Islet of Langerhans (tissue), 1 donor: ENCODE results near the gene ADD1.

Experiments used
- FAIRE-seq: peaks from one replicate; lab custom pipeline; 2011; peaks lifted over from hg19 to GRCh38; lab: Jason Lieb, UNC

Gene ADD1

GRCh38 chr4:2834001-2834921 lies 9.4 kb upstream of the ADD1 start:
- no peak for FAIRE-seq

DNA sequence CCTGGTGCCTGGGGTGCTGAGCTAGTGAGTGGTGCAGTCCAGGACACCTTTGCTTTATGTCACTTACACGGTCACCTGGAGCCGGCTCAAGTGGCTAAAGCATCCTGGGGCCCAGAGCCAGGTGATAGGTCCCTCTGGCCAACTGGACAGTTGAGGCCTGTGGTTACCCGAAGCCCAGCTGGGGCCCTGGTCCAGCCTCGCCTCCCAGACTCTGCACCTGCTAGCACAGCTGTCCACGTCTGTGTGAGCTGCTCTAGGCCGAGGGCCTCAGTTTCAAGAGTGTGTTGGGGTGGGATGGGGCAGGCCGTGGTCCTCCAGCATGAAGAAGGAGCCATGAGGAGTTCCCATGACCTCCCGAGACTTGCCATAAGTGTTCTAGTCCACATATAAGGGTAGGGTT lies 7.7 kb upstream of the ADD1 start:
- no peak for FAIRE-seq

- FAIRE-seq: no peak
Observed at GRCh38 chr4:2836391-2836859, 7.2 kb upstream of the ADD1 start.

DNA sequence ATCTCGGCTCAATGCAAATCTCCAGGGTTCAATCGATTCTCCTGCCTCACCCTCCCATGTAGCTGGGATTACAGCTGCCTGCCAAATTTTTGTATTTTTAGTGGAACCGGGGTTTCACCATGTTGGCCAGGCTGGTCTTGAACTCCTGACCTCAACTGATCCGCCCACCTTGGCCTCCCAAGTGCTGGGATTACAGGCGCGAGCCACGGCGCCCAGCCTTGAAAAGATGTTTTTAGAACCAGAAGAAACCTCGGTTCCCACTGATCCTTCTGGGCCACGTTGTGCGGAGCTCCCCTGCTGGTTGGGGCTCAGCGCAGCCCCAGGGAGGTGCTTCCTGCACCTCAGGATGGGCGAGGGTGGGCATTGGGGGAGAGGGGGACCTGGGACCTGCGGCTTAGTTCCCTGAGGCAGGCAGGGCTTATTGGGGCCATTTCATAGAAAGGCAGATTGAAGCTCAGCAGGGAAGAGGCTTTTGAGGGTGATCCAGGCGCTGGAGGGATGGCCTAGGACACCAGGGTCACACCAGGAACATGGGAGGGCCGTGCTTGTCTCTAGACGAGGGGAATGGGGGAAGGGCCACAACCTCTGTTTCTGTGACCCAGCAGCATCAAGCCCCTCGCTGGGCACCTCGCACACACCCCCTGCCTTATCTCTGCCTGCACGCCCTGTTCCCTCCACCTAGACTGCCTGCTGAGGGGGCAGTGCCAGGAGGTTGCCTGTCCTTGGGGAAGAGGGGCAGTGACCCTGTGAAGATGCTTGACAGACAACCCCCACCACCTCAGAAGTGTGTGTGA lies 6.3 kb upstream of the ADD1 start:
- FAIRE-seq: no peak

DNA sequence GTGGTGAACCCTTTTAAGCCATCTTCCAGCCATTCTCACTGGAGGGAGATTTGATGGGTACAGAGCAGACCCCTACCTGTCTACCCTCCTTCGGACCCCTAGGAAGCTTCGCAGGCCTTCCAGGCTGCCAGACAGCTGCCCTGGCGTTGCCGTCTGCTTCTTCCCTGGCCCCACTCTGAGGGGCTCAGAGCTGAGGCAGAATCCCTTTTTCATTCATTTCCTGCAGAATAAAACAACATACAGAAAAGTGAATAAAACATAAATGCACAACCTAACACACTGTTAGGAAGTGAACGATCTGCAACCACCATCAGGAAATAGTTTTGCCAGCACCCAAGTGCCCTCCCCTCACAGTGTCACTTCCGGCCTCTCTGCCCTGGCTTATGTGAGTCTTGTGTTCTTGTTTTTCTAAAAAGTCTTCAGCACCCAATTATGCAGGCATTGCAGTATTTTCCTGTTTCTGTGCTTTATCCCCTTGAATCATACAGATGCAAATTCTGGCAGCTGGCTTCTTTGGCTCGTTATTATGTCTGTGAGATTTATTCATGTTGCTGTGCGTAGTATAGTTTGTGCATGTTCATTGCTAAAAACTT lies 5.6 kb upstream of the ADD1 start:
- FAIRE-seq: no peak

DNA sequence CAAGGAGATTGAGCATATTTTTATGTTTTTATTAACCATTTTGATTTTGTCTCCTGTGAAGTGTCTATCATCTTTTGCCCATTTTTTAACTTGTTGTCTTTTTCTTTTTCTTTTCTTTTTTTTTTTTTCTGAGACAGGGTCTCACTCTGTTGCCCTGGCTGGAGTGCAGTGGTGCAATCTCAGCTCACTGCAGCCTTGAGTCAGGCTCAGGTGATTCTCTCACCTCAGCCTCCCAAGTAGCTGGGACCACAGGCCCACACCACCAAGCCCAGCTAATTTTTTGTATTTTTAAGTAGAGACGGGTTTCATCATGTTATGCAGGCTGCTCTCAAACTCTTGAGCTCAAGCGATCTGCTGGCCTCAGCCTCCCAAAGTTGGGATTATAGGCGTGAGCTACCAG lies 4.6 kb upstream of the ADD1 start:
- FAIRE-seq: no peak

DNA sequence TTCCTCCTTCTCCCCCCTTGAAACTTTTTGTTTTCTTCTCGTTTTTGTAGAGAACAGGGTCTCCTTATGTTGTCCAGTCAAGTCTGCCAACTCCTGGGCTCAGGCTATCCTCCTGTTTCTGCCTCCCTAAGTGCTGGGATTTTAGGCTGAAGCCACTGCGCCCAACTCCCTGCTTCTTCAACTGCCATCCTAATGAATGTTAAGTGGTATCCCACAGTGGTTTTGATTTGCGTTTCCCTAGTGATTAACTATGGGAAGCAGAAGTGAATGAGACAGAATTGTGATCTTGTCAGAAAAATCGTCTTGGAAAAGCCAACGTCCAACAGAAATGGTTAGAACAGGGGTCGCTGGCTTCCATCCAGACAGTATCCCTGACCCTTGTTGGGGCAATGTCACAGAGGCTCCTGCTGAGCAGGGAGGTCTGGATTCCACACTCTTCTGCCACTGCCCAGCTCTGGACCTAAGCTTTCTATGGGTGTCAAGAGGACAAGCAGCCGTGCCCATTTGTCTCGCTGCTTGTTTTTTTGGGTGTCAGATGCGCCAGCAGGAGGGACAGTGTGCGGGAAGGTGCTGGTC lies 869 bp upstream of the ADD1 start:
- FAIRE-seq: no peak

DNA sequence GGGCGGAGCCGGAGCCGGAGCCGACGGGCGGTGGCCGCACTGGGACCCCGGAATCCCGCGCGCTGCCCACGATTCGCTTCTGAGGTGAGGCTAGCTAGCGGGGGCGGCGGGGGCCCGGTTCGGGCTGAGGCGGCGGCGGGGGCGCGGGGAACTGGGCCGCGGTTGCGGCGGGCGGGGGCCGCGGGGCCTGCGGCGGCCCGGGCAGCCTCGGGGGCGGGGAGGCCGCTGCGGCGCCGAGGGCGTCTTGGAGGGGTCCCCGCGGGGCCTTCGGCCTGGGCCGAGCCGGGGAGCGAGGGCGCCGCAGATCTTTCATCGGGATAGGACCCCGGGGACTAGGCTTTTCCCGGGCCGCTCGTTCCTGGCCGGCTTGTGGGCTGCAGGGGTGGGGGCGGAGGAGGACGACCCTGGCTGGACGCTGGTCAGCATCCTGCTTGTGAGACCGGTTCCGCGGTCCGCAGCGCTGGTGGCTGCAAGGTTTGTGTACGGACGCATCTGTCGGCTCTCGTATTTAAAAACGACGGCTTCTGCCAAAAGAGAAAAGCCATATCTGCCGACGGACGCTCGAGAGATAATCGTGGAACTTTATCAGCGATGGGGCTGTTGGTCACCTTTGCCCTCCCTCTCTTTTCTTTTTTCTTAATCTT lies 419 bp downstream of the ADD1 start:
- no peak for FAIRE-seq

DNA sequence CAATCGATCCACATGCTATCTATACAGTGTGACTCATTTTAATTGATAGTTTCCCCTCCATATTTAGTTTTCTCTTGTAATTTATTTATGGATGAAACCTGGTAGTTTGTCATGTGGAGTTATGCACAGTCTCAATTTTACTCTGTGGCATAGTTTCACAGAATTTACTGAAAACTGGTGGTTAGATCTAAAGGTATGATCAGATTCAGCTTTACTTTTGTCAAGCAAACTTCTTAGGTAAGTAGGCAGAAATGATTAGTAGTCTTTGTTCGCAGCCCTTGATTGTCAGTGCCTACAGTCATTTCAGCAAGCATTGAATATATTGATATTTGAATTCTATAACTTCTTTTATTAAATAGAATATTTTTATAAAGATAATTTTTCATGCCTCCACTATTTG lies 2.5 kb downstream of the ADD1 start:
- FAIRE-seq: no peak

GRCh38 chr4:2847302-2847871 lies 3.7 kb downstream of the ADD1 start:
- no peak for FAIRE-seq

DNA sequence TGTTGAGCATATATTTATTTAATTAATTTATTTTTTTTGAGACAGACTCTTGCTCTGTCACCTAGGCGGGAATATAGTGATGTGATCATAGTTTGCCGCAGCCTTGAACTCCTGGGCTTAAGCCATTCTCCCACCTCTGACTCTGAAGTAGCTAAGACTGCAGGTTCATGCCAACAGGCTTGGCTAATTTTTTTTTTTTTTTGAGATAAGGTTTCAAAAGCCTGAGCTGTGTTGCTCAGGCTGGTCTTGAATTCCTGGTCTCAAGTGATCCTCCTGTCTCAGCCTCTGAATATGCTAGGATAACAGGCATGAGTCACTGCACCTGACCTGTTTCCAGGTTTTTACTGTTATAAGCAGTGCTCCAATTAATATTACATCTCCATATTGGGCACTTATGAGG lies 4.8 kb downstream of the ADD1 start:
- no peak for FAIRE-seq

DNA sequence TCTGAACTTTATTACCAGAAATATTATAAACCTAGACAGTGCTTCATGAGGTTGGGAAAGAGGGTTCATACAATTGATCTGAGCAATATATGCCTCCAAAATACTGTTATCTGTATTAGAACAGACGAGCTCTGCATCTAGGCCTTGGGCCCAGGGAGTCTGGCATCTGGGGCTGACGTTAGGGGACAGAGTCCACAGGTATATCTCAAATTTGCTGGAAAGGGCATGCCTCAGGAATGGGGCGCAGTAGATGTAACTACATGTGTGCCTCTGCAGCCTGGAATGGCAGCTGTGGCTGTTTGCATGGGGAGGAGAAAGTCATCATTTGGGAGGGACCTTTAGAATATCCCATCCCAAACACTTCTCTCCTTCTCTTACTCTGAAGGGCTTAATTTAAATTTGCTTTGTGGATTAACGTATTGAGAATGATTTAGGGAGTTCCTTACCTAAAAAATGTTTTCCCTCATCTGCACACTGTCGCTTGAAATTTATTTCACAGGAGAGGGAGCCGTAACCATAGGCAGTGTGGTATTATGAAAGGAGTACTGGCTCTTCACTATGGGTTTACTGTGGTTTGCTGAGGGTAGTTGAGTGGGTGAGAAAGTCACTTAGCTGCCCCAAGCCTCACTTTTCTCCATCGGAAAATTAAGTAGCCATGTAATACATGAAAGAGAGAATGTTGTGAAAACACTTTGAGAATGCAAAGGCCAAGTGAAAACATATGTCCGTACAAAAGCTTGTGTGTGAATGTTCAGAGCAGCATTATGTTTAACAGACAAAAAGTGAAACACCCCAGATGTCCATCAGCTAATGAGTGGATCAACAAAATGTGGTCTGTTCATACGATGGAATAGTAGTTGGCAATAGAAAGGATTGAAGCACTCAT lies 5.9 kb downstream of the ADD1 start:
- FAIRE-seq: no peak

DNA sequence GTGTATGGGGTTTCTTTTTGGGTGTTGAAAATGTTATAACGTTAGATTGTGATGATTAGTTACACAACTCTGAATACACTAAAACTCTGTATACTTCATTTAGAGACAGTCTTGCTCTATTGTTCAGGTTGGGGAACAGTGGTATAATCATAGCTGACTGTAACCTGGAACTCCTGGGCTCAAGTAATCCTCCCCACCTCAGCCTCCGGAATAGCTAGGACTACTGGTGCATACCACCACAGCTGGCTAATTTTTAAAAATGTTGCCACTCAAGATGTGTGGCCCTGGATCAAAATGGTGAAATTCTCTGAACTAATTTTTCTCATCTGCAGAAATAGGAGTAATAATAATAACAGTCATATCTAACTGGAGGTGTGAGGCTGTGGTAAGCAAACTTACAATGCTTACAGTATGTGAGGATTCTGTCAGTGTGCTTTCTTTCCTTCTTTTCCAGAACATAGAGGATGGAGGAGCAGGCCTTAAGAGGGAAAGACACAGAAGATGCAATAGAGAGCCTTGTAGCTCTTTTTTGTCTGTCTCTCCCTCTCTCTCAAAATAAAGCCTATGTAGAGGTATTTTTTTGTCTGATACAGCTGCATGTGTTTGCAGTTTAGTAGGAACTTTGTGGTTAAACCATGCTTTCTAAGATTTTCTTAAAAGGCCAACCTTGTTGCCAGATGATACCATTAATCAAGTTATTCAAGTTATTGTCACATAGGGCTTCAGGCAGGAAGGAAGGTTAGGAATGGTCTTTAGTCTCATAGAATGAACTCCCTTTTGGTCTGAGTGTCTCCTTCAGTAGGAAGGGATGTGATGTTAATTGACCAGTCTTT lies 7.5 kb downstream of the ADD1 start:
- FAIRE-seq: no peak

- FAIRE-seq: no peak
Observed at GRCh38 chr4:2852481-2852921, 8.9 kb downstream of the ADD1 start.

- FAIRE-seq: no peak
Observed at GRCh38 chr4:2855584-2855983, 11.9 kb downstream of the ADD1 start.

DNA sequence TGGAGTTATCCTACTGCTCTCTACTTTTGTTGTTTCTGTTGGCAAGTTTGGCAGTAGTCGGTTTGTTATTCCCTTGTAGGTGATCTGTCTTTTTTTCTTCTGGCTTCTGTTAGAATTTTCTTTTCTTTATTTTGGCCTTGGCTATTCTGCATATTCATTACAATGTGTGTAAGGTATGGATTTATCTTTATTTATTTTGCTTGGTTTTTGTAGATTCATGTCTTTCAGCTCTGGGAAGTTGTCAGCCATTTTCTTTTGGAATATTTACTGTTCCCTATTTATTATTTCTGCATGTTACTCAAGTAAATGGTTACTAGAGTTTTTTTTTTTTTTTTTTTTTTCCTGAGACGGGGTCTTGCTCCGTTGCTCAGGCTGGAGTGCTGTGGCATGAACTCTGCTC lies 12.6 kb downstream of the ADD1 start:
- no peak for FAIRE-seq

DNA sequence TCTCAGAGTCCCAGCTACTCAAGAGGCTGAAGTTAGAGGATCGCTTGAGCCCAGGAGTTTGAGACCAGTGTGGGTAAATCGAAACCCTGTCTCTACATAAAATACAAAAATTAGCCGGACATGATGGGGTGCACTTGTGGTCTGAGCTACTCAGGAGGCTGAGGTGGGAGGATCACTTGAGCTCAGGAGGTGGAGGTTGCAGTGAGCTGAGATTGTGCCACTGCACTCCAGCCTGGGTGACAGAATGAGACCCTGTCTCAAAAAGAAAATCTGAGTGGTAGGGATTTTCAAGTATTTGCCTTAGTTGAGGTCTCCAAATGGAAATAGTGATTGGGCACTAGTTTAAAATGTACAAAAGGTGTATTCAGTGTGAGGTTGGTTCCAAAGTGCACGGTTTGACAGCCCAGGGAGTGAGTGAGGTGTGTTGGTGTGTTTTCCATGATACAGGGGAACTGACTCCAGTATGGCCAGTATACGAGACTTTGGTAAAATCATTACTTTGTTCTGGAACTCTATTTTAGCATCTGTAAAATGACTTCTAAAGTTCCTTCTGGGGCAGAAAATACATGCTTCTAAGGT lies 13.8 kb downstream of the ADD1 start:
- FAIRE-seq: no peak

DNA sequence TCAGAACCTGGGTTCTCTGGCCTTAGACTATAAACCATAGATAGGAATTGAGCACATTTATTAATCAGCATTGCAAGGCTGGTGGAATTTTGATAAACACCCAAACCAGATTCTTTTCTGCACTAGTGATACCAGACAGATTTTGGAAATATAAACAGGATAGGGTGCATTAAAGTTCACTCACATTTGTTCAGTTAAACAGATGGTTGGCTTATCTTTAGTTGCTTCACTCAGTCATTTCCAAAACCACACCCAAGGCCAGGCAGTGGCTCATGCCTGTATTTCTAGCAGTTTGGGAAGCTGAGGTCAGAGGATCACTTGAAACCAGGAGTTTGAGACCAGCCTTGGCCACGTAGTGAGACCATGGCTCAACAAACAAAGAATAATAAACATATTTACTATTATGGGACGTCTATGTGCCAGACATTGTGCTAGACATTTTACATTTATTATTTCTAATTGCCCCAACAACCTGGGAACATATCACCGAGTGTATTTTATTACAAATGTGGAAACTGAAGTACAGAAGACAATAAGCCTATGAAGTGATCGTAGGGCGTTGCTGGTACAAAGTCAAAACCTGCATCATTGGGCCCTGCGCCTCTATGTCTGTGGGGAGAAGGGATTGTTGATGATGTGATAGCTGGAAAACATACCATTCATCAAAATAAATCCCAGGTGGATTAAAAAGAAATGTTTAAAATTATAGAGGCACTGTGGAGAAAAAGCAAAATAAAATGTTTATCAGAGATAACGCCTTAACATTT lies 15.0 kb downstream of the ADD1 start:
- FAIRE-seq: no peak

DNA sequence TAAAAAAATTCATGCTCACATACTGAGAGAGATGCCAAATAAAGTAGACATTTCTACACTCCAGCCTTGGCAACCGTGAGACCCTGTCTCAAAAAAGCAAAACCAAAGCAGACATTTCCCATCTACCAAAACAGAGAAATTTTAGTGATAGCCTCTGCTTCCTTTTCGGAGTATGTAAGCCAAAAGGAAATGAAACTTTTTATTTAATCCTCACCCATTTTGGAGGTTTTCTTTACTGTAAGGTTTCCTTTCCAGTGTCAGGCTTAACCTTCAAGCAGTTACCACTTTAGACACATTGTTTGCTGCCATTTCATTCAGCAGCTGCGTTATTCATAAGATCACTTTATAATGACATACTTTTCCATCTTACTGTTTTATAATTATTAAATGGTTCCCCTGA lies 15.9 kb downstream of the ADD1 start:
- FAIRE-seq: no peak
